EL (cell line): ENCODE results near the gene NR1H3.

Experiments
- DNase-seq: peaks from one replicate; pipeline ENCODE4 v3.0.0-alpha.2; 2016

The NR1H3 gene

GRCh38 chr11:47270331-47271271 lies 12.8 kb downstream of the NR1H3 start:
- DNase-seq, result peak; percentile 67

GRCh38 chr11:47271328-47271727 lies 13.5 kb downstream of the NR1H3 start:
- no peak for DNase-seq

GRCh38 chr11:47271961-47272661 lies 14.3 kb downstream of the NR1H3 start:
- no peak for DNase-seq

GRCh38 chr11:47272706-47273105 lies 14.9 kb downstream of the NR1H3 start:
- no peak for DNase-seq

GRCh38 chr11:47274495-47275235 lies 16.9 kb downstream of the NR1H3 start:
- DNase-seq, result no peak

GRCh38 chr11:47276923-47277322 lies 19.1 kb downstream of the NR1H3 start:
- no peak for DNase-seq

GRCh38 chr11:47278058-47278457 lies 20.3 kb downstream of the NR1H3 start:
- no peak for DNase-seq

- no peak for DNase-seq
Measured at GRCh38 chr11:47278769-47279168, 21.0 kb downstream of the NR1H3 start.

- no peak for DNase-seq
Measured at GRCh38 chr11:47280099-47280498, 22.3 kb downstream of the NR1H3 start.

- DNase-seq, result no peak
Measured at GRCh38 chr11:47280860-47281259, 23.1 kb downstream of the NR1H3 start.

- no peak for DNase-seq
Measured at GRCh38 chr11:47282462-47282861, 24.7 kb downstream of the NR1H3 start.

- no peak for DNase-seq
Measured at GRCh38 chr11:47284151-47284550, 26.4 kb downstream of the NR1H3 start.

GRCh38 chr11:47285969-47286770 lies 28.4 kb downstream of the NR1H3 start:
- no peak for DNase-seq

GRCh38 chr11:47288066-47288465 lies 30.3 kb downstream of the NR1H3 start:
- no peak for DNase-seq

GRCh38 chr11:47289856-47290255 lies 32.1 kb downstream of the NR1H3 start:
- no peak for DNase-seq

- no peak for DNase-seq
Measured at GRCh38 chr11:47295385-47295784, 37.6 kb downstream of the NR1H3 start.

- DNase-seq, result no peak
Measured at GRCh38 chr11:47296045-47296444, 38.2 kb downstream of the NR1H3 start.

- no peak for DNase-seq
Measured at GRCh38 chr11:47299078-47299477, 41.3 kb downstream of the NR1H3 start.

GRCh38 chr11:47302853-47303252 lies 45.1 kb downstream of the NR1H3 start:
- no peak for DNase-seq

GRCh38 chr11:47305734-47306483 lies 48.1 kb downstream of the NR1H3 start:
- peak; percentile 70 for DNase-seq

- DNase-seq, result no peak
Measured at GRCh38 chr11:47306484-47306844, 48.7 kb downstream of the NR1H3 start.
